Kidney (tissue), 14 donors: Measurements from ENCODE around the gene RIT1. TPM values are rescaled to one million over a fixed set of nuclear protein-coding genes. Genes with fewer than 3 reads are reported as not detected.

ENCODE experiments used
- DNase-seq, 5 donors: peaks; one replicate each; pipeline ENCODE4 v3.0.0-alpha.2; 2013 to 2020
- FAIRE-seq: peaks from 2 replicates; lab custom pipeline; 2012; peaks lifted over from hg19 to GRCh38; lab: Jason Lieb, UNC
- H3K27ac ChIP-seq, 2 donors: one replicate each; pipeline ENCODE4 v1.7.0; 2013; ENCODE audit warnings: low read depth in 2 of 2, low read length in 2 of 2, inconsistent platforms in 1 of 2
- H3K27me3 ChIP-seq: one replicate; pipeline ENCODE4 v1.7.1; 2013; ENCODE audit warnings: low read length, inconsistent platforms; ENCODE audit not compliant: control insufficient read depth, insufficient read depth
- H3K36me3 ChIP-seq, 3 donors: one replicate each; pipeline versions ENCODE4 v1.7.0 to v1.7.1; 2013; ENCODE audit warnings: low read length in 3 of 3, control low read depth in 1 of 3, inconsistent platforms in 1 of 3; ENCODE audit not compliant: insufficient read depth in 3 of 3, control insufficient read depth in 2 of 3
- H3K4me1 ChIP-seq, 3 donors: one replicate each; pipeline versions ENCODE4 v1.7.0 to v1.7.1; 2013; ENCODE audit warnings: low read length in 3 of 3, inconsistent platforms in 1 of 3, low read depth in 1 of 3; ENCODE audit not compliant: control insufficient read depth in 2 of 3, insufficient read depth in 2 of 3
- H3K4me3 ChIP-seq, 3 donors: one replicate each; pipeline versions ENCODE4 v1.7.0 to v1.8.1; 2013; ENCODE audit warnings: low read length in 3 of 3, control low read depth in 1 of 3, inconsistent platforms in 1 of 3
- H3K9ac ChIP-seq, 3 donors: one replicate each; pipeline versions ENCODE4 v1.7.0 to v1.7.1; 2013; ENCODE audit warnings: low read length in 3 of 3, control low read depth in 1 of 3, inconsistent platforms in 1 of 3
- H3K9me3 ChIP-seq, 3 donors: one replicate each; pipeline versions ENCODE4 v1.7.0 to v1.7.1; 2013; ENCODE audit warnings: low read length in 3 of 3, control low read depth in 1 of 3, inconsistent platforms in 1 of 3; ENCODE audit not compliant: control insufficient read depth in 2 of 3, insufficient read depth in 1 of 3
- CTCF ChIP-seq: IDR thresholded peaks from 3 replicates; pipeline ENCODE4 v1.5.1; 2012; ENCODE audit warnings: mild to moderate bottlenecking, moderate library complexity, borderline replicate concordance; ENCODE audit not compliant: insufficient read depth; ENCODE audit errors: extremely low read depth
- intact Hi-C: fragments of 100-400 bp; cut with DNase I; formaldehyde crosslinking; loops from one replicate; pipeline ENCODE4 v1.11.1; 2022
- polyA plus RNA-seq: library from polyadenylated mRNA; stranded (reverse); fragments of 350-450 nt; fragmentation: Illumina TruSeq; extraction: RNeasy Lipid Tissue Mini Kit (QIAGEN cat#74804); gene quantifications from one replicate; pipeline ENCODE4 v1.2.3, GENCODE V29; 2014; ENCODE audit warnings: low read depth, low replicate concordance; ENCODE audit not compliant: insufficient read depth
- total RNA-seq: library from RNA; stranded (reverse); fragmentation: NEBNext Ultra II Directional; extraction: Animal tissue kit (Norgen Biotek cat#: 25700); gene quantifications from one replicate; pipeline ENCODE4 v1.2.1, GENCODE V29; 2021
- donor health status: control.
- donor health status: control.
- donor health status: control.
- donor health status: control.
- donor health status: control.
- donor health status: DM: yes; HTN: yes; CAD: no.
- donor health status: Normal renal cell carcinoma (clear cell type).

RIT1 gene
- total and polyA plus RNA-seq, 2 donors from 2014 or later, result 33.2 to 40.8 TPM

GRCh38 chr1:155859234-155859829 lies 51.8 kb downstream of the RIT1 start, which contains the start of gene SYT11:
SYT11 (plus strand) TSS chr1:155859567; CDS start chr1:155859762, 195 bp downstream.
- TF ChIP-seq CTCF, result peak; percentile 19
- Histone ChIP-seq H3K9ac (peak within 1 kb of the TSS; percentile 77 to 96 (median 88)), H3K27me3 (no peaks in the 10 kb centered on the region), H3K36me3 (peaks cover 0 to 4% (median 4%) of the 10 kb centered on the region in 3 donors), H3K4me1 (peaks cover 0 to 11% (median 5%) of the 10 kb centered on the region in 3 donors), H3K27ac (peak within 1 kb of the TSS; percentile 90 to 95), H3K4me3 (peak within 1 kb of the TSS; percentile 79 to 90 (median 88)), H3K9me3 (no peaks in the 10 kb centered on the region)
- intact Hi-C loops, result no loop called here
- DNase-seq (peak; percentile 96 to 99 (median 98)), FAIRE-seq (peak; percentile 90)

- intact Hi-C loops, result no loop called here
- peaks cover 0 to 11% (median 5%) of the 10 kb centered on the region in 3 donors for H3K4me1 ChIP-seq
- H3K36me3 ChIP-seq, result peaks cover 0 to 8% (median 5%) of the 10 kb centered on the region in 3 donors
- no peaks in the 10 kb centered on the region for H3K27me3 ChIP-seq
- peak overlapping the region; percentile 90 to 95 for H3K27ac ChIP-seq
- H3K9me3 ChIP-seq, result no peaks in the 10 kb centered on the region
- H3K4me3 ChIP-seq, result peak overlapping the region; percentile 77 to 90 (median 79)
- FAIRE-seq (no peak), DNase-seq (peak in 2 of 5 donors; percentile 12 to 58)
- no peak for TF ChIP-seq CTCF
- peak overlapping the region; percentile 77 to 90 (median 88) for H3K9ac ChIP-seq
These were observed 52.3 kb downstream of the RIT1 start for GRCh38 chr1:155858800-155859233.

GRCh38 chr1:155856975-155857930 lies 53.9 kb downstream of the RIT1 start, which contains the start of gene GON4L:
GON4L (minus strand) TSS chr1:155857214; CDS start chr1:155853780, 3,434 bp downstream.
- intact Hi-C loops, result no loop called here
- no peak for TF ChIP-seq CTCF
- H3K4me3 ChIP-seq, result peak within 1 kb of the TSS; percentile 88 to 96 (median 92)
- peak within 1 kb of the TSS; percentile 87 to 96 (median 88) for H3K9ac ChIP-seq
- H3K27ac ChIP-seq, result peak within 1 kb of the TSS; percentile 84 to 86
- FAIRE-seq (no peak), DNase-seq (peak; percentile 90 to 98 (median 96))
- H3K4me1 ChIP-seq, result peaks cover 0 to 11% (median 5%) of the 10 kb centered on the region in 3 donors
- no peaks in the 10 kb centered on the region for H3K27me3 ChIP-seq
- H3K36me3 ChIP-seq, result peaks cover 5 to 19% (median 14%) of the 10 kb centered on the region in 3 donors
- no peaks in the 10 kb centered on the region for H3K9me3 ChIP-seq
